ENCODE measurements around the gene CCDC27.

GRCh38 chr1:3770047-3770765, 18.0 kb downstream of the CCDC27 start:
- TF ChIP-seq CTCF (IDR thresholded peaks at IDR 0.05) (no peak), POLR2A (IDR thresholded peaks at IDR 0.05; ENCODE audit: low read depth) (no peak), POLR2AphosphoS5 (IDR thresholded peaks at IDR 0.05) (no peak)

Data from esophagus muscularis mucosa (tissue), 3 donors.